ENCODE measurements around the gene AGRN.

The AGRN gene

DNA sequence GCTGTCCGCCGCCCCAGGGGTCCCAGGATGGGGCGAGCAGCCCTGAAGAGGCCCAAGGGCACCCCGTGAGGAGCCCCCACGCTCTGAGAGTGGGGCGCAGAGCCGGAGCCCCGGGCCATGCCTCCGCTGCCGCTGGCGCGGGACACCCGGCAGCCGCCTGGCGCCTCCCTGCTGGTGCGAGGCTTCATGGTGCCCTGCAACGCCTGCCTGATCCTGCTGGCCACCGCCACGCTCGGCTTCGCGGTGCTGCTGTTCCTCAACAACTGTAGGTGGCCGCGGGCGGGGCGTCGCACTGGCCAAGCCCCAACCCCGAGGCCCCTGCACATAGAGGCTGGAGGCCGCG is 14.5 kb downstream of the AGRN start:
- peak overlapping the region; percentile 65 to 72 (median 69) for H3K4me3 Mint-ChIP-seq
- no peak overlapping the region for H3K27ac Mint-ChIP-seq

GRCh38 chr1:1035291-1035943 is 15.5 kb downstream of the AGRN start:
- no peak overlapping the region for H3K27ac Mint-ChIP-seq
- peaks cover 14% of the 10 kb centered on the region for H3K4me1 Mint-ChIP-seq
- H3K9me3 Mint-ChIP-seq, result no peaks in the 10 kb centered on the region
- peak overlapping the region in 1 of 3 experiments; percentile 50 for H3K4me3 Mint-ChIP-seq
- TF ChIP-seq, protein P1, sequence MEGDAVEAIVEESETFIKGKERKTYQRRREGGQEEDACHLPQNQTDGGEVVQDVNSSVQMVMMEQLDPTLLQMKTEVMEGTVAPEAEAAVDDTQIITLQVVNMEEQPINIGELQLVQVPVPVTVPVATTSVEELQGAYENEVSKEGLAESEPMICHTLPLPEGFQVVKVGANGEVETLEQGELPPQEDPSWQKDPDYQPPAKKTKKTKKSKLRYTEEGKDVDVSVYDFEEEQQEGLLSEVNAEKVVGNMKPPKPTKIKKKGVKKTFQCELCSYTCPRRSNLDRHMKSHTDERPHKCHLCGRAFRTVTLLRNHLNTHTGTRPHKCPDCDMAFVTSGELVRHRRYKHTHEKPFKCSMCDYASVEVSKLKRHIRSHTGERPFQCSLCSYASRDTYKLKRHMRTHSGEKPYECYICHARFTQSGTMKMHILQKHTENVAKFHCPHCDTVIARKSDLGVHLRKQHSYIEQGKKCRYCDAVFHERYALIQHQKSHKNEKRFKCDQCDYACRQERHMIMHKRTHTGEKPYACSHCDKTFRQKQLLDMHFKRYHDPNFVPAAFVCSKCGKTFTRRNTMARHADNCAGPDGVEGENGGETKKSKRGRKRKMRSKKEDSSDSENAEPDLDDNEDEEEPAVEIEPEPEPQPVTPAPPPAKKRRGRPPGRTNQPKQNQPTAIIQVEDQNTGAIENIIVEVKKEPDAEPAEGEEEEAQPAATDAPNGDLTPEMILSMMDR (IDR thresholded peaks at IDR 0.05; ENCODE audit: unreplicated experiment in 3 of 3), result no peak
- H3K36me3 Mint-ChIP-seq (ENCODE audit: low read depth), result peaks cover 9% of the 10 kb centered on the region
- H3K27me3 Mint-ChIP-seq (ENCODE audit: low read depth), result peaks cover 35% of the 10 kb centered on the region

More for the DNA sequence above, 14.5 kb downstream of the AGRN start:
- H3K9me3 Mint-ChIP-seq, result no peaks in the 10 kb centered on the region
- TF ChIP-seq, protein P1 (IDR thresholded peaks at IDR 0.05; ENCODE audit: unreplicated experiment in 3 of 3), result no peak
- H3K4me1 Mint-ChIP-seq, result peaks cover 10% of the 10 kb centered on the region
- H3K36me3 Mint-ChIP-seq (ENCODE audit: low read depth), result peaks cover 9% of the 10 kb centered on the region
- H3K27me3 Mint-ChIP-seq (ENCODE audit: low read depth), result peaks cover 29% of the 10 kb centered on the region

DNA sequence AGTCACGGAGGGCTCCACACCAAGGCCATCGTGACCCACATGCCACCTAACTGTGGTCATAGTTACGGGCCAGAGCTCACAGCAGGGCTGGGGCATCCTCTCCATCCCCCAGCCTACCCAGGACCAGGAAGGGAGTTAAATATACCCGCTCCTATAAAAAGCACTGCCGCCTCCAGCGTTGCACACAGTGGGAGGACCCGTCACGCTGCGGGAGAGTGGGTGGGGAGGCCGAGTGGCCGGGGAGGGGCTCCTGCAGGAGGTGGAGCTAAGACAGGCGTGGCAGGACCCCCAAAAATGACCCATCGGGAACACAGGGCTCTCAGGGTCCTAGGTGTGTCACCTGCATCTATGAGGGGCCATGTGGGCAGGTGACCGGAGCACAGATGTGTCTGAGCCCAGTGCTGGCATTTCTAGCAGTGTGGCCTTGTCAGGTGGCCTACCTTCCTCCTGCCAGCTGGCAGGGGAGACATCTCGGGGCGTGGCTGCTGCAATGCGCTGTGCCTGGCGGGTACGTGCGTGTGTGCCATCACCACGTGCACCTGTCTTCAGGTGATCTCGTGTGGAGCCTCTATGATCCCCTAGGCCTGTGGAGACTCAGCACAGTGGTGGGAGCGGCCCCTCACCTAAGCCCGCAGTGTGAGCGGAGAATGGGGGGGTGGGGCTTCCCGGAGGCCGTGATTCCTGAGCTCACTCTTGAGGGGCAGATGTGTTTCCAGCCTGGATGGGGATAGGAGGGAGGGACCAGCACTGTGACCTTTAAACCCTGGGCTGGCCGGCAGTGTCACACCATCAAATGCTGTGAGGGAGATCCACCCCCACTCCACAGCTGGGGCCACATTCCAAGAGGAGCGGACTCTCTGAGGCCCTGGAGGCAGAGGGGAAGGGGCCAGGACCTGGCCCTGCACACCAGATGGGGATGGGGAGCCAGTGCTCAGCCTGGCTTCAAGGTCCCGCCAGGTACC is 17.7 kb downstream of the AGRN start:
- TF ChIP-seq, protein P1 (IDR thresholded peaks at IDR 0.05; ENCODE audit: unreplicated experiment in 3 of 3), result no peak
- no peak overlapping the region for H3K27ac Mint-ChIP-seq
- H3K9me3 Mint-ChIP-seq, result no peaks in the 10 kb centered on the region
- H3K4me3 Mint-ChIP-seq, result no peak overlapping the region
- peaks cover 9% of the 10 kb centered on the region for H3K36me3 Mint-ChIP-seq (ENCODE audit: low read depth)
- H3K27me3 Mint-ChIP-seq (ENCODE audit: low read depth), result peaks cover 29% of the 10 kb centered on the region
- H3K4me1 Mint-ChIP-seq, result peaks cover 6% of the 10 kb centered on the region

DNA sequence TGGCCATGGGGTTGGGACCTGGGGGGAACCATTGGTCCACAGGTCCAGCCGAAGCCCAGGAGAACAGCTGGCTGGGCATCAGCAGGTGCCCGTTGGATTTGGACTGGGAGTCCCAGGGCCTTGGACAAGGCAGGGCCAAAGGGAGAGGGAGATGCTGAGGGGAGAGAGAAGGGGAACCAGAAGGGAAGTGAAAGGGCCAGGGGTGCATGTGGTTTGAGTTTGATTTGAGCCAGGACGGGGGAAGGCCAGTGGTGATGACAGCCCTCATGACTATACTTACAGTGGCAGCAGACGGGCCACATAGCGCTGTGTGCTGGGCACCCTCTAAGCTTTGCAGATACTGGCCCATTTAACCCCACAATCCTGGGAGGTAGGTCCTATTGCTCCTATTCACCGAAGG is 18.8 kb downstream of the AGRN start:
- Mint-ChIP-seq H3K27me3 (ENCODE audit: low read depth) (peaks cover 29% of the 10 kb centered on the region), H3K9me3 (no peaks in the 10 kb centered on the region), H3K4me3 (peak overlapping the region in 2 of 3 experiments; percentile 17 to 50), H3K27ac (no peak overlapping the region), H3K4me1 (peaks cover 6% of the 10 kb centered on the region), H3K36me3 (ENCODE audit: low read depth) (peaks cover 14% of the 10 kb centered on the region)
- TF ChIP-seq, protein P1 (IDR thresholded peaks at IDR 0.05; ENCODE audit: unreplicated experiment in 3 of 3), result no peak

DNA sequence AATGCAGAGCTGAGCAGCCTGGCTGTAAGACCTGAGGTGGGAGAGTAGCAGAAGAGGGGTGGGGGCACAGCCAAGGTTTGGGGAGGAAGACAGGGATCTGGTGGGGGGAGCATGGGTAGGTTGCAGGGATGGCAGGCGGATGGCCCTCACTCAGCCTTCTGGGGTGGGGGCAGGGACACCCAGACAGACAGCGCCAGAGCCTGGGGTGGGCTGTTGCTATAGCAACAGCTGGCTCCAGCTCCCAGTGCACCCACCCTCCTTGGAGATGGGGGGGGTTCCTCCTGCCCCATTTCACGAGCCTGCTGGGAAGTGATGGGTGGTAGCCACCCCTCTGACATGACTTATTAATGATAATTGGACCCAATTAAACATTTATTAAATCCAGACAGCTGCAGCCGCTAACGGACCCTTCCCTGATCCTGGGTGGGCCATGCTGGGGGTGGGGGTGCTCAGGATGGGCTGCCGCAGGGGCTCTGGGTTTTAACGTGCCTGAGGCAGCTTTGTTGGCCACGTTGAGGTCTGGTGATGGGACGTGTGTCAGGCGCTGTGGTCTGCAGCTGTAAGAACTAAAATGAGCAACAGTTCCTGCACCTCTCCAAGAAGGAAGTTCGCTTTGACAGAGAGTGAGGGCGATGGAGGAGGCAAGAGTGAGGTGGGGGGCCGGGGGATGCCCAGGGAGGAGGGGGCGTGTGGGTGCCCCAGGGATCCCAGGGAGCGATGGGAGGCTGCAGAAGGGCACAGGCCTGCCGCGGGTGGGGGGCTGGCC is 19.4 kb downstream of the AGRN start:
- no peak overlapping the region for H3K27ac Mint-ChIP-seq
- H3K9me3 Mint-ChIP-seq, result no peaks in the 10 kb centered on the region
- peaks cover 14% of the 10 kb centered on the region for H3K36me3 Mint-ChIP-seq (ENCODE audit: low read depth)
- peaks cover 6% of the 10 kb centered on the region for H3K4me1 Mint-ChIP-seq
- H3K4me3 Mint-ChIP-seq, result peak overlapping the region; percentile 62 to 73 (median 73)
- TF ChIP-seq, protein P1 (IDR thresholded peaks at IDR 0.05; ENCODE audit: unreplicated experiment in 3 of 3), result no peak
- peaks cover 29% of the 10 kb centered on the region for H3K27me3 Mint-ChIP-seq (ENCODE audit: low read depth)

Data from nephron (organoid).